Prostate gland (tissue), 2 donors: ENCODE results near the gene PRSS27. TPM values are rescaled to one million over a fixed set of nuclear protein-coding genes. Genes with fewer than 3 reads are reported as not detected.
"Not testable (repeated sequence)": the region's sequence is repeated elsewhere in the genome, so short reads cannot be mapped to it uniquely, and the experiment has no call there.

Experiments used
- DNase-seq: peaks from one replicate; pipeline ENCODE4 v3.0.0-alpha.2; 2019; ENCODE audit warnings: low spot score
- H3K27ac ChIP-seq, 2 donors: fragments of 200-600 bp; sonication (generic); 2 replicates each; pipeline ENCODE4 v1.5.1; 2017 to 2019
- H3K27me3 ChIP-seq: fragments of 200-600 bp; sonication (generic); replicated peaks from 2 replicates; pipeline ENCODE4 v1.5.1; 2019; ENCODE audit not compliant: insufficient read depth
- H3K36me3 ChIP-seq, 2 donors: fragments of 200-600 bp; sonication (generic); 1 replicate in 1 of 2; 2 replicates in 1 of 2; pipeline versions ENCODE4 v1.5.1 to v1.8.1; 2017 to 2019
- H3K4me1 ChIP-seq: fragments of 200-600 bp; sonication (generic); replicated peaks from 2 replicates; pipeline ENCODE4 v1.5.1; 2019
- H3K4me3 ChIP-seq, 2 donors: fragments of 200-600 bp; sonication (generic); 2 replicates each; pipeline ENCODE4 v1.5.1; 2017 to 2019
- H3K9me3 ChIP-seq: fragments of 200-600 bp; sonication (generic); 2 replicates; pipeline ENCODE4 v1.5.1; 2017
- CTCF ChIP-seq, 4 experiments: fragments of 200-600 bp in 2 of 4; fragments of 450-650 bp in 2 of 4; sonication (generic) in 2 of 4; IDR thresholded peaks; 1 replicate in 3 of 4; 2 replicates in 1 of 4; pipeline ENCODE4 v1.5.1; 2016 to 2019; ENCODE audit warnings: antibody characterized with exemption in 4 of 4, mild to moderate bottlenecking in 2 of 4, moderate library complexity in 2 of 4
- POLR2A ChIP-seq: fragments of 450-650 bp; IDR thresholded peaks from one replicate; pipeline ENCODE4 v1.6.1; 2016; ENCODE audit warnings: antibody characterized with exemption, mild to moderate bottlenecking
- POLR2AphosphoS5 ChIP-seq: sonication (generic); formaldehyde crosslinking; IDR thresholded peaks from one replicate; pipeline ENCODE4 v1.6.1; 2017; ENCODE audit warnings: antibody characterized with exemption
- WGBS: methylation state at CpG from one replicate; pipeline ENCODE4 v1.1.5; 2018; 5-methylcytosine and 5-hydroxymethylcytosine counted together
- intact Hi-C: fragments of 100-400 bp; cut with DNase I; formaldehyde crosslinking; loops from one replicate; pipeline ENCODE4 v1.14.2; 2022
- total RNA-seq, 2 donors: library from RNA; depleted of rRNA; stranded (reverse); fragments of >200 nt; gene quantifications; one replicate each; pipeline ENCODE4 v1.1.0, GENCODE V29; 2016

Gene PRSS27
- total RNA-seq, 2 donors from 2014 or later: 1.9 to 6.9 TPM

GRCh38 chr16:2686912-2687507 is 33.0 kb downstream of the PRSS27 start:
- Histone ChIP-seq H3K4me1 (no peaks in the 10 kb centered on the region), H3K27ac (no peak overlapping the region), H3K36me3 (no peaks in the 10 kb centered on the region), H3K9me3 (no peaks in the 10 kb centered on the region), H3K27me3 (no peaks in the 10 kb centered on the region), H3K4me3 (no peak overlapping the region)
- no peak for DNase-seq
- 80% methylated on average over 20 of the region's 20 CpGs for WGBS
- intact Hi-C loops: no loop called here
- no peak for TF ChIP-seq CTCF (IDR thresholded peaks at IDR 0.05)

DNA sequence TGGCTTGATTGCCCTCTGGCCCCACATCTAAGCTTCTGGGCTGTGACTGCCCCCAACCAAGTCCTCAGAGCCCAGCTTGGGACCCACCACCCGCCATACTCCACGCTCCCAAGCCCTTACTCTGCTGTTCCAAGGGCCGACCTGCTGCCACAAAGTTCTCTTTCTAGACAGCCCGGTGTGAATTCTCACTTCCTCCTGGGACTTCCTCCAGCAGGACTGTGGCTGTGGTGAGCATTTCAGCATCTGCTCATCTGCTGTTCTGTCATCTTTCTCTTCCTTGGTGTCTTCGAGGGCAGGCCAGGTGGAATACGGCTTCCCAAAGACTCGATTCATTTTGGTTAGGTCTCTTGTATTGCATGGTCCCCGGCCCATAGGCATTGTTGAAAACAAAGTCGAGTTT is 33.9 kb downstream of the PRSS27 start:
- H3K9me3 ChIP-seq, DNase-seq, intact Hi-C loops, H3K4me1 ChIP-seq, H3K4me3 ChIP-seq, H3K36me3 ChIP-seq, H3K27ac ChIP-seq, H3K27me3 ChIP-seq: not testable (repeated sequence)
- WGBS: no CpG with 5 or more reads among the region's 9 CpGs

GRCh38 chr16:2683041-2683440 is 37.0 kb downstream of the PRSS27 start:
- H3K9me3 ChIP-seq, DNase-seq: not testable (repeated sequence)

DNA sequence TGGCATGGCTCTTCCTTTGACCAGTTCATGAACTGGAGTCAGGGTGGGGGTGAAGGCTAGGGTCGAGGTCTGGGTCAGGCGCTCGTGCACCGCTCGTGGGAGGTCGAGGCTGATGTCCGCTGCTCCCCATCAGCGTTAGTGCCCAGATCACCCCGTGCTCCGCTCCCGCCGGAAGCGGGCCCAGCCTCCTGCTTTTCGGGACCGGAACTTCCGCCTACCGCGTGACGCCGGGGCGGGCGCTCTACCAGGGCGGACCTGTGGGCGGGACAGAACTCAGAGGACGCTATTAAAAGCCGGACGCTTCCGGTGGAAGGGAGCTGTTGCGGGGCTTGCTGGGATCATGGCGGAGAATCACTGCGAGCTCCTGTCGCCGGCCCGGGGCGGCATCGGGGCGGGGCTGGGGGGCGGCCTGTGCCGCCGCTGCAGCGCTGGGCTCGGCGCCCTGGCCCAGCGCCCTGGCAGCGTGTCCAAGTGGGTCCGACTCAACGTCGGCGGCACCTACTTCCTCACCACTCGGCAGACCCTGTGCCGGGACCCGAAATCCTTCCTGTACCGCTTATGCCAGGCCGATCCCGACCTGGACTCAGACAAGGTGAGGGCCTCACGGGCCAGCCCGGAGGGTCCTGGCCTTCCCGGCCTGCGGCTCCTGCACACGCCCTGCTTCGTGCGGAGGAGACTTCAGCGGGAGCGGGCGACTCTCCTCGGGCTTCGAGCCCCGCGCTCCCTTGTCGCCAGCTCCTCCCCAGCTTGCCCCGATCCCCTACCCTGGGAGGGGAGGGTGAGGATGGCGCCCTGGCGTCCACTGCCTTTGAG is 37.6 kb downstream of the PRSS27 start, which contains the start of gene KCTD5:
Gene KCTD5 (plus strand): TSS at position 315 of the 813 bp plus-strand sequence. CDS start 26 bp downstream, at position 341.
- H3K27me3 ChIP-seq: no peaks in the 10 kb centered on the region
- under 1% methylated on average over 70 of the region's 73 CpGs for WGBS
- peak within 1 kb of the TSS; percentile 55 to 58 for H3K27ac ChIP-seq
- intact Hi-C loops: no loop called here
- peaks cover 7% of the 10 kb centered on the region for H3K4me1 ChIP-seq
- H3K9me3 ChIP-seq: no peaks in the 10 kb centered on the region
- peak within 1 kb of the TSS; percentile 87 to 88 for H3K4me3 ChIP-seq
- TF ChIP-seq POLR2AphosphoS5 (peak; percentile 100), POLR2A (peak; percentile 87), CTCF (IDR thresholded peaks at IDR 0.05) (peak in 3 of 4 experiments; percentile 11 to 40 (median 27))
- peak; percentile 97 for DNase-seq
- no peaks in the 10 kb centered on the region for H3K36me3 ChIP-seq

More at GRCh38 chr16:2683041-2683440, 37.0 kb downstream of the PRSS27 start:
- H3K27me3 ChIP-seq, intact Hi-C loops, H3K36me3 ChIP-seq, H3K4me1 ChIP-seq: not testable (repeated sequence)
- Histone ChIP-seq H3K27ac (peak overlapping the region in 1 of 2 donors; percentile 58), H3K4me3 (peak overlapping the region; percentile 87 to 88)
- 6% methylated on average over 13 of the region's 13 CpGs for WGBS

- H3K27ac ChIP-seq, H3K9me3 ChIP-seq, H3K36me3 ChIP-seq, H3K4me3 ChIP-seq, H3K4me1 ChIP-seq, intact Hi-C loops, H3K27me3 ChIP-seq, DNase-seq: not testable (repeated sequence)
- WGBS: 78% methylated on average over 8 of the region's 8 CpGs
These were observed 39.7 kb downstream of the PRSS27 start for GRCh38 chr16:2680360-2680759.

DNA sequence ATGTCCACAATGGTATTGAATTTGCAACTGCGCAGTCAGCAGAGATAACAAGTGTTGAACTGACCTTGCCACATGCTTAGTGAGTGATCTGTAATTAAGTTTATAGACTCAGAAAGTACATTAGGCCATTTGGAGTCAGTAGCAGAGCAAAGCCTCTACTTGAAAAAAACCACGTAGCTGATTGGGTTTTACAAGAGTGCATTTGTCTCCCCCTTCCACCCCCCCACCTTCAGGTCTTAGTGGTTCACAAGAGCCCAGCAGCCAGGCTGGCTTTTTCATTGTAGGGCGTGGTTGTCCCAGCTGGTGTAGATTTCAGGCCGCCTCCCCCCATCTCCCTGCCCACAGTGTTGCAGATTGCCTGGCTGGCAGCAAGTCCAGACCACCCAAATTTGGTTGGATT is 40.1 kb downstream of the PRSS27 start:
- H3K4me3 ChIP-seq, H3K27ac ChIP-seq, H3K27me3 ChIP-seq, H3K36me3 ChIP-seq, intact Hi-C loops, DNase-seq, H3K4me1 ChIP-seq, H3K9me3 ChIP-seq: not testable (repeated sequence)
- 71% methylated on average over 4 of the region's 4 CpGs for WGBS

DNA sequence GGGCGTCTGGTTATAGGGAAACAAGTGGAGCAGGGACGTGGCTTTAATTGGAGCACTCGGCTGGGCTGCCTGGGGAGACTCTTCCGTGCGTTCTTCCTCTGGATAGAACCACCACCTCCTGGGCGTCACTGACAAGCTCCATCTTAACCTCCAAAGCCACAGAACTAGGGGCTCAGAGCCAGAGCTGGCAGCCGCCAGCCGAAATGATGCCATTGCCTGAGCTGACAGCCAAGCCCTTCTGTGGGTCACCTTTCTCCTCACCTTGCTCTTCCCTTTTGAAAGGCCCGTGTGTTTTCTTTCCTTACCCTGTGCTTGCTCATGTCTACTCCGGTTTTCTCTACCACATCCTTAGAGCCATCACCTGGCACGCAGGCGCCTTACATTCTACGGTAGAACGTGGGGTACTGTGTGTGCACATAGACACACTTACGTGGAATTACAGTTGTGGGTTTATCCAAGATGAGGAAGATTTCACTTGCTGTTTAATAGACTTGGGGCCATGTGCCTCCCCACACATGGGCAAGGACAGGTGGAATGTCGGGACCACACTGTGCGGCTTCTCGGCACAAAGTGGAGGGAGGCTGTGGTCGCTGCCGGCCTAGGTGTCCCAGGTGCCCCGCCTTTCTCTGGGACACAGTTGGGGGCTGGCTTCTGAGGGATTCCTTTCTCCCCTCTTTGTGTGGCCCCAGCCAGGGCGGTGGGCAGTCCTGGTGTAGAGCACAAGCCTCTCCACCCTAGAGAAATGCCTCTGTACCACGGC is 41.6 kb downstream of the PRSS27 start:
- WGBS: 90% methylated on average over 14 of the region's 23 CpGs
- H3K4me1 ChIP-seq, H3K27ac ChIP-seq, H3K9me3 ChIP-seq, intact Hi-C loops, H3K4me3 ChIP-seq, DNase-seq, H3K27me3 ChIP-seq, H3K36me3 ChIP-seq: not testable (repeated sequence)

DNA sequence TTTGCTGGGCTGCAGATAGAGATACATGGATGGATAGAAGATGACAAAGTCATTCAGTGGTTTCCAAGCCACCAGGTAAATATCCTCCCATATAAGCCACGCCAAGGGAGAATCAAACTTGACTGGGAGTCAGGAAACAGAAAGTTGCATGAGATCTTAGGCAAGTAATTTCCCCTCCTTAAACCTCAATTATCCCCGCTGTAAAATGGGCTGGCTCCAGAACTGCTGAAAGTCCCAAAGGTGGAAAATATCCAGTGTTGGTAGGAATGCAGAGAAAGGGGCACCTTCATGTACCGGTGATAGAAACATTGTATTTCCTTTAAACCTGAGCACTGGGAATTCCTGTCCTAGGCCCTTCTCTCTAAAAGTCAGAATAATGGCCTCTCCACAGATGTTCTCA is 43.1 kb downstream of the PRSS27 start:
- intact Hi-C loops, DNase-seq, H3K36me3 ChIP-seq, H3K27ac ChIP-seq, H3K4me3 ChIP-seq, H3K9me3 ChIP-seq, H3K4me1 ChIP-seq, H3K27me3 ChIP-seq: not testable (repeated sequence)
- WGBS: 95% methylated on average over 3 of the region's 3 CpGs
